HG02588 (cell line): Measurements from ENCODE around the gene CYP2A6.
"Not testable (repeated sequence)": the region's sequence is repeated elsewhere in the genome, so short reads cannot be mapped to it uniquely, and the experiment has no call there.

Source experiments
- ATAC-seq: cut with Tn5 transposase; IDR thresholded peaks from one replicate; pipeline ENCODE4 v1.9.1; 2021; ENCODE audit warnings: mild to moderate bottlenecking, moderate library complexity; ENCODE audit not compliant: unreplicated experiment

CYP2A6 gene

GRCh38 chr19:40852467-40853152 is 2.4 kb upstream of the CYP2A6 start:
- ATAC-seq, result not testable (repeated sequence)

DNA sequence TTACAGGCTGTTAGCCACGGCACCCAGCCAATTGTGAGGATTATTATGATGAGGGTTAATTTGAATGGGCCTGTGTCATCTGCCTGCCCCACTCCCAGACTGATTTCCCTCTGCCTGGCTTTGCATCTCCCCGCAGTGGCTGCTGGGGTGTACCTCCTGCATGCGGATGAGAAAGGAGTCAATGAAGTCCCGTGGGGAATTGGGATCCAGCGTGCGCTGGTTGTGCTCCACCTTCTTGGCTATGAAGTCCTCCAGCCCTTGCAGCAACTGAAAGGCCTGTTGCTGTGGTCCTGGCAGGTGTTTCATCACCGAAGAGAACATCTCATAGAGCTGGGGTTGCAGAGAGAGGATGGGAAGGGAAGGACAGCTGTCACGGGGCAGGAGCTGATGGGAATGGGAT is 3.5 kb downstream of the CYP2A6 start:
- not testable (repeated sequence) for ATAC-seq

DNA sequence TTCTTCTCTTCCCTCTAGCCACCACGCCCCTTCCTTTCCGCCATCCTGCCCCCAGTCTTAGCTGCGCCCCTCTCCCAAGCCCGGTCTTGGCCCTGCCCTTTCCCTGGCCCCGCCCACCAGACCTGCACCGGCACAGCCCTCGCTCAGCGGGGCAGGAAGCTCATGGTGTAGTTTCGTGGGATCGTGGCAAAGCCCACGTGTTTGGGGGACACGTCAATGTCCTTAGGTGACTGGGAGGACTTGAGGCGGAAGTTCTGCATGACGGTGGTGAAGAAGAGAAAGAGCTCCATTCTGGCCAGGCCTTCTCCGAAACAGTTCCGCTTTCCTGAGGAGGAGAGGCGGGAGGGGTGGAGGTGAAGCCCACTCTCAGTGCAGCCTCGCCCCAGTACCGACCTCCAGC is 6.6 kb downstream of the CYP2A6 start:
- not testable (repeated sequence) for ATAC-seq

DNA sequence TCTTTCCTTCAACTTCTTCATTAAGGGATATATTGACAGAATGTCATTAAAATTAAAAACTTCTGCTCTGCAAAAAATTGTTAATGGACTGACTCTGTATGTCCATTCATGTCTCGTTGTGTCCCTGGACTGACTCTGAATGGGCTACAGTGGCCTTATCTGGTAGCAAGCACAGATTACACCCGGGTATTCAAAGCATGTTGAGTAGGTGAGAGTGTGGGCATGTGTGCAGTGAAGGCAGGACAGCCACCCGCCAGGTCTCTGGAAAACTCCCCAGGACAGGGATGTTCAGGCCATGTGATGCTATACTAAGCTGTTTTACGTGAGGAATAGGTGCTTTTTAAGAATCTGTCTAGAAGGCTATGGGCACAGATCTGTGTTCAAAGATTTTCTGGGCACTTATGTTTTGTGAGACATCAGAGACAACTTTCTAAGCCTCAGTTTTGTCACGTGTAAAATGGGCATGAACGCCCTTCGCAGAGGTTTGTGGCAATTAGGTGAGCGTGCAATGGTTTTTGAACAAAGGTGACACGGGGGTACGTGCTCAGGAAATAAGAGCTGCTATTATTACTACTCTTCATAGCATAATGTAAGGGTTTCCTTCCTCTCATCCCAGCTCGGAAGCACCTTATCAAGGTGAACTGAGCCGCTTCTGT is 7.1 kb downstream of the CYP2A6 start:
- ATAC-seq, result not testable (repeated sequence)

GRCh38 chr19:40842012-40842411 is 8.2 kb downstream of the CYP2A6 start:
- not testable (repeated sequence) for ATAC-seq

DNA sequence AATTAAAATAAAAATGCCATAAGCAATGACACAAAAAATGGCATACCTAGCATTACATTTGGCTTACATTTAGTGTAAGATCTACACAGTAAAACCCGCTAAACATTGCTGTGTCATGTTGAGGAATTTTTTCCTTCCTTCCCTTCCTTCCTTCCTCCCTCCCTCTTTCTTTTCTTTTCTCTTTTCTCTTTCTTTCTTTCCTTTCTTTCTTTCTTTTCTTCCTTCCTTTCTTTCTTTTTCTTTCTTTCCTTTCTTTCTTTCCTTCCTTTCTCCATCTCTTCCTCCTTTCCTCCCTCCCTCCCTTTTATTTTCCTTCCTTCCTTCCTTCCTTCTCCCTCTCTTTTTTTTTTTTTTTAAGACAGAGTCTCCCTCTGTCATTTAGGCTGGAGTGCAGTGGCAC is 11.8 kb downstream of the CYP2A6 start:
- not testable (repeated sequence) for ATAC-seq

DNA sequence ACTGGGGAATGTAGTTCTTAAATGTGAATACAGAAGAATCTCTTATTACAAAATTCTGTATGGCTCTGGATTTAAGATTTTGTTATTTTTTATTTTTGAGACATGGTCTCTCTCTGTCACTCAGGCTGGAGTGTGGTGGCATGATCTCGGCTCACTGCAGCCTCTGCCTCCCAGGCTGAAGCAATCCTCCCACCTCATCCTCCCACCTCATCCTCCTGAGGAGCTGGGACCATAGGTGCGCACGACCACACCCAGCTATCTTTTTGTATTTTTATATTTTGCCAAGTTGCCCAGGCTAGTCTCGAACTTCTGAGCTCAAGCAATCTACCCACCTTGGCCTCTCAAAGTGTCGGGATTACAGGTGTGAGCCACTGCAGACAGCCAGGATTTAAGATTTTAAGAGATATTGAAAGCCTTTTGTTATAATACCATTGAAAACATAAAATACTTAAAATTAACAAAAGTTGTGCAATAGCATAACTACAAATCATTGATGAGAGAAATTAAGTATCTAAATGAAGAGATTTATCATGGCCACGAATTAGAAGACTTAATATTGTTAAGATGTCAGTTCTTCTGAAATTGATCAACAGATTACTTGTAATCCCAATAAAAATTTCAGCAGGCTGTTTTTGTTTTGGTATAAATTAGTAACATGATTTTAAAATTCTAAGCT is 13.4 kb downstream of the CYP2A6 start:
- ATAC-seq, result no peak

GRCh38 chr19:40833728-40834533 is 16.3 kb downstream of the CYP2A6 start:
- not testable (repeated sequence) for ATAC-seq

GRCh38 chr19:40832431-40832790 is 17.8 kb downstream of the CYP2A6 start:
- not testable (repeated sequence) for ATAC-seq

DNA sequence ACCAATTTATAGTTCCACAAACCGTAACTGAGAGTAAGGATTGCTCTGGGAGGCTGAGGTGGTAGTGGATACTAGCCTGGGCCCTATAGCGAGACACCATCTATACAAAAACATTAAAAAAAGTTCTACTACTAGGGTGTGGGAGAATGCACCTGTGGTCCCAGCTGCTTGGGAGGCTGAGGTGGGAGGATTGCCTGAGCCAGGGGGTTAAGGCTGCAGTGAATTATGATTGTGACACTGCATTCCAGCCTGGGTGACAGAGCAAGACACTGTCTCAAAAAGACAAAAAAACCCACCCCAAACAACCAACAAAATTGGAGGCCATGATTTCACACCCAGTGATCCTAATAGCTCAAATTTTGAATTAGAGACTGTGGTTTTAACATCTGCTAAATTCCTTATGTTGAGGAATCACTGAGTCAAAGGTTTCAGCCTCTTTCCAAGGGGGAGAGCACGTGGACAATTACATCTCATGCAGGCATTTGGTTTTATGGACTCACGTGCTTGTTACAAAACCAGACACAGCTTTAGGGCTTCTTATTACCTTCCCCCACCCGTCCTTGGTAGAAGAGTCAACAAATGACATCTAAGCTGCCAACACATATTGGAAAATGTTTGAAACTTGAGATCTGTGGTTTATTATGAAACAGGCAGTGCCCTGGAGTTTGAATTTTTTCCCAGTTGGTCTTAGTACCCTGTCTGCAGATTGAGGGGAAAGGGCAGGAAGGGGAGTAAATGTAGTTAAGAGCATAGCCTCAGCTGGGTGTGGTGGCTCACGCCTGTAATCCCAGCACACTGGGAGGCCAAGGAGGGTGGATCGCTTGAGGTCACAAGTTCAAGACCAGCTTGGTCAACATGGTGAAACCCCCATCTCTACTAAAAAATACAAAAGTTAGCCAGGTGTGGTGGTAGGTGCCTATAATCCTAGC is 18.5 kb downstream of the CYP2A6 start:
- ATAC-seq, result no peak

- not testable (repeated sequence) for ATAC-seq
Measured at GRCh38 chr19:40830741-40831140, 19.5 kb downstream of the CYP2A6 start.

- no peak for ATAC-seq
Measured at GRCh38 chr19:40829205-40829604, 21.0 kb downstream of the CYP2A6 start.

GRCh38 chr19:40827386-40828247 is 22.6 kb downstream of the CYP2A6 start:
- no peak for ATAC-seq

DNA sequence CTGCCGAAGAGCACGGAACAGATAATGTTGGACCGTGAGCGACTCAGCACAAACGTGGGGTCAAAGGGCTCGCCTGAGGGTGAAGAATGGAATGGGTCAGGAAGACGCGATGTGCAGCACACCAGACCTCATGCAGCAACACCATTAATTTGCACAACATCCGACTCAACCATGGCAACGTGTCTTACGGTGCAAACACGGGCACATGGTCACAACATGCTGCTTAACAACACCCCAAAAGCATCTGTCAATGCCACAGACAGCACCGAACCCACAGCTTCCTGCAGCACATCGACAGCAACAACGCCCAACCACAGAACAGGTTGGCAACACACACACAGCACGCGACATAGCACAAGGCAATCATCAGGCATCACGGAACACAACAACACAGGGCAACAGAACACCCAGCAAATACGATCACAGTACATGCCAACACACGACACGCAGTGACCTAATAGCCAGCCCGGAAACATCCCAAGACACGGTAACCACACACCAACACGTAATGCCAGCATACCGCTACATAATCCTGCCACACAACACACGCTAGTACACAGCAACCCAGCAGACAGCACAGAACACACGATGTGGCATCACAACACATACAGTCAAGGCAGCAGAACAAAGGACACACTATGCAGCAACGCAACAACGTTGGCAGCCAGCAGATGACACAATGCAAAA is 23.4 kb downstream of the CYP2A6 start:
- not testable (repeated sequence) for ATAC-seq

DNA sequence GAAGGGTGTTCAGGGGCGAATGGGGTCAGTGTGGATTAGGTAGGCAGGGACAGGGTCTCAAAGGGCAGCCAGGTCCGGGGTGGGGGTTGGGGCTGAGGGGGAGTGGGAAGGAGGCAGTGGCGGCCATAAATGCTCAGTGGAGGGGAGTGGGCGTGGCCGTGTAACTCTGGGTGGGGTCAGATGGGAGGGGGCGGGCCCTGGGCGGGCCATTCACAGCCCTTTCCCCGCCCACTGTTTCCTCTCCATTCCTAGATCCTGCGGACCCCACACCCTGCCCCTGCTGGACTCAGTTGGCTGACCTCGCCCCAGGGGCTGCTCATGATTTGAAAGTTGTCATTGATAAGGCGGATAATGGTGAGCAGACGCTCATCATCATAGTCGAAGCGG is 23.9 kb downstream of the CYP2A6 start:
- ATAC-seq, result not testable (repeated sequence)

DNA sequence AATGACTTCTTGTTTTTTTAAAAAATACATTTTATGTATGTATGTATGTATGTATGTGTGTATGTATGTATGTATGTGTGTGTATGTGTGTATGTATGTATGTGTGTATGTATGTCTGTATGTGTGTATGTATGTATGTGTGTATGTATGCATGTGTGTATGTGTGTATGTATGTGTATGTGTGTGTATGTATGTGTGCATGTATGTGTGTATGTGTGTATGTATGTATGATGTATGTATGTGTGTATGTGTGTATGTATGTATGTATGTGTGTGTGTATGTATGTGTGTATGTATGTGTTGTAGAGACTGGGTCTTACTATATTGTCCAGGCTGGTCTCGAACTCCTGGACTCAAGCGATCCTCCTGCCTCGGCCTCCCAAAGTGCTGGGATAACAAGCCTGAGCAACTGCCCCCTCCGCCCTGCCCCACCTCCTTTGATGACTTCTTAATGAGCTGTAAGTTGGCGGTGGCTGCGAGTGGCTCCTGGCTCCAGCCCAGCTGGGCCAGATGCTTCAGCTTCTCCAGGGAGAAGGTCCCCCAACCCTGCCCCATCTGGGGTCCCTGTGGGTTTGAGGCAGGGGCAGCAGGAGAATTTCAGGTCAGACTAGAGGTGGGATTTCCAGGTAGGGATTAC is 24.7 kb downstream of the CYP2A6 start:
- not testable (repeated sequence) for ATAC-seq

DNA sequence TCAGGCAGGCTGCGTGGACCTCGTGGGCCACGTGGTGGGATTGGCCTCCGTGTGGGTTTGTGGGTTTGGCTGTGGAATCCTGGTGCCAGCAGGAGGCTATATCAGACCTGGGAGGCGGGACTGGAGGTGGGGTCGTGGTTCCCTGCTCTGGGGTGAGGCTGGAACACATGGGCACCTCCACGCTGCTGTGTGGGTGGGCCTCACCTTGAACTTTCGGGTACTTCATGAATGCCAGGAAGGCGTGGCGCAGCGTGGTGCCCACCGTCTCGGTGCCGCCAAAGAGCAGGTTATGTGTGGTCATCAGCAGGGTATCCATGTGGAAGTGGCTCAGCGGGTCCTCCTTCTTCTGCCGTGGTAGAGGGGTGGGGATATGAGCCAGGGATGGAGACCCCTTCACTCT is 25.3 kb downstream of the CYP2A6 start:
- ATAC-seq, result not testable (repeated sequence)
